GM18868 (cell line): Measurements from ENCODE around the gene CRADD.
"Not testable (repeated sequence)": the region's sequence is repeated elsewhere in the genome, so short reads cannot be mapped to it uniquely, and the experiment has no call there.

Source experiments
- ATAC-seq: cut with Tn5 transposase; IDR thresholded peaks from one replicate; pipeline ENCODE4 v1.9.1; 2021; ENCODE audit warnings: mild to moderate bottlenecking, moderate library complexity; ENCODE audit not compliant: unreplicated experiment

Gene CRADD

GRCh38 chr12:93857991-93858447 lies 180.8 kb downstream of the CRADD start:
- ATAC-seq: no peak

GRCh38 chr12:93860668-93861373 lies 183.6 kb downstream of the CRADD start:
- ATAC-seq: no peak

- ATAC-seq: no peak
These were observed 185.2 kb downstream of the CRADD start for GRCh38 chr12:93862424-93862823.

GRCh38 chr12:93865751-93866150 lies 188.6 kb downstream of the CRADD start:
- no peak for ATAC-seq

- no peak for ATAC-seq
These were observed 191.6 kb downstream of the CRADD start for GRCh38 chr12:93868771-93869170.

- no peak for ATAC-seq
These were observed 193.0 kb downstream of the CRADD start for GRCh38 chr12:93870020-93870795.

GRCh38 chr12:93871566-93871965 lies 194.4 kb downstream of the CRADD start:
- ATAC-seq: not testable (repeated sequence)

GRCh38 chr12:93873561-93873960 lies 196.4 kb downstream of the CRADD start:
- ATAC-seq: no peak

GRCh38 chr12:93875157-93875556 lies 198.0 kb downstream of the CRADD start:
- no peak for ATAC-seq

GRCh38 chr12:93876360-93876759 lies 199.2 kb downstream of the CRADD start:
- no peak for ATAC-seq

GRCh38 chr12:93877446-93877845 lies 200.3 kb downstream of the CRADD start:
- ATAC-seq: no peak

- ATAC-seq: no peak
These were observed 202.6 kb downstream of the CRADD start for GRCh38 chr12:93879476-93880421.

- no peak for ATAC-seq
These were observed 203.8 kb downstream of the CRADD start for GRCh38 chr12:93880853-93881522.

- no peak for ATAC-seq
These were observed 205.6 kb downstream of the CRADD start for GRCh38 chr12:93882763-93883162.

GRCh38 chr12:93883436-93884154 lies 206.4 kb downstream of the CRADD start:
- no peak for ATAC-seq

- ATAC-seq: no peak
These were observed 207.8 kb downstream of the CRADD start for GRCh38 chr12:93884794-93885460.

- ATAC-seq: not testable (repeated sequence)
These were observed 208.9 kb downstream of the CRADD start for GRCh38 chr12:93885973-93886532.

GRCh38 chr12:93886533-93887511 lies 209.6 kb downstream of the CRADD start:
- no peak for ATAC-seq
